ENCODE data around the gene WDR75. TPM values are rescaled to one million over a fixed set of nuclear protein-coding genes. Genes with fewer than 3 reads are reported as not detected.

The WDR75 gene
- total and polyA plus RNA-seq, 9 of the 15 experiments (the other 6 are each of a cell fraction or from before 2014, with no cell fraction given): 50.9 to 111 (median 76.4) TPM

GRCh38 chr2:189440947-189441708, at the start of gene WDR75 (continued):
- TF ChIP-seq RERE (CRISPR knock-in tag; IDR thresholded peaks at IDR 0.05; ENCODE audit: borderline replicate concordance) (no peak), RBFOX2 (IDR thresholded peaks at IDR 0.05; ENCODE audit: low read depth, low read length) (peak; percentile 96), PHF20 (IDR thresholded peaks at IDR 0.05; ENCODE audit: partially characterized antibody) (peak; percentile 92), ZNF584 (CRISPR knock-in tag; IDR thresholded peaks at IDR 0.05; ENCODE audit: low read depth) (no peak), ARID1B (IDR thresholded peaks at IDR 0.05) (no peak), NCOA4 (IDR thresholded peaks at IDR 0.05; ENCODE audit: partially characterized antibody) (no peak), ZNF253 (CRISPR knock-in tag; conservative IDR thresholded peaks at IDR 0.05) (no peak), HDAC3 (IDR thresholded peaks at IDR 0.05; ENCODE audit: borderline replicate concordance, partially characterized antibody) (no peak), ZSCAN32 (CRISPR knock-in tag; IDR thresholded peaks at IDR 0.05) (no peak), ZNF184 (CRISPR knock-in tag; IDR thresholded peaks at IDR 0.05) (no peak), ZNF444 (CRISPR knock-in tag; IDR thresholded peaks at IDR 0.05) (no peak), ZNF175 (CRISPR knock-in tag; IDR thresholded peaks at IDR 0.05; ENCODE audit: low read depth) (no peak), ARID2 (IDR thresholded peaks at IDR 0.05) (no peak), ZNF830 (CRISPR knock-in tag; IDR thresholded peaks at IDR 0.05) (no peak), MYC (IDR thresholded peaks at IDR 0.05; ENCODE audit: low read depth, low read length) (peak; percentile 79), MYC (CRISPR knock-in tag; IDR thresholded peaks at IDR 0.05; ENCODE audit: borderline replicate concordance, low read depth) (no peak), XRCC5 (IDR thresholded peaks at IDR 0.05; ENCODE audit: low read depth, low read length) (no peak), CBFA2T2 (conservative IDR thresholded peaks at IDR 0.05) (peak; percentile 93), KAT8 (IDR thresholded peaks at IDR 0.05; ENCODE audit: low read depth) (no peak)
- TF ChIP-seq, protein P1, sequence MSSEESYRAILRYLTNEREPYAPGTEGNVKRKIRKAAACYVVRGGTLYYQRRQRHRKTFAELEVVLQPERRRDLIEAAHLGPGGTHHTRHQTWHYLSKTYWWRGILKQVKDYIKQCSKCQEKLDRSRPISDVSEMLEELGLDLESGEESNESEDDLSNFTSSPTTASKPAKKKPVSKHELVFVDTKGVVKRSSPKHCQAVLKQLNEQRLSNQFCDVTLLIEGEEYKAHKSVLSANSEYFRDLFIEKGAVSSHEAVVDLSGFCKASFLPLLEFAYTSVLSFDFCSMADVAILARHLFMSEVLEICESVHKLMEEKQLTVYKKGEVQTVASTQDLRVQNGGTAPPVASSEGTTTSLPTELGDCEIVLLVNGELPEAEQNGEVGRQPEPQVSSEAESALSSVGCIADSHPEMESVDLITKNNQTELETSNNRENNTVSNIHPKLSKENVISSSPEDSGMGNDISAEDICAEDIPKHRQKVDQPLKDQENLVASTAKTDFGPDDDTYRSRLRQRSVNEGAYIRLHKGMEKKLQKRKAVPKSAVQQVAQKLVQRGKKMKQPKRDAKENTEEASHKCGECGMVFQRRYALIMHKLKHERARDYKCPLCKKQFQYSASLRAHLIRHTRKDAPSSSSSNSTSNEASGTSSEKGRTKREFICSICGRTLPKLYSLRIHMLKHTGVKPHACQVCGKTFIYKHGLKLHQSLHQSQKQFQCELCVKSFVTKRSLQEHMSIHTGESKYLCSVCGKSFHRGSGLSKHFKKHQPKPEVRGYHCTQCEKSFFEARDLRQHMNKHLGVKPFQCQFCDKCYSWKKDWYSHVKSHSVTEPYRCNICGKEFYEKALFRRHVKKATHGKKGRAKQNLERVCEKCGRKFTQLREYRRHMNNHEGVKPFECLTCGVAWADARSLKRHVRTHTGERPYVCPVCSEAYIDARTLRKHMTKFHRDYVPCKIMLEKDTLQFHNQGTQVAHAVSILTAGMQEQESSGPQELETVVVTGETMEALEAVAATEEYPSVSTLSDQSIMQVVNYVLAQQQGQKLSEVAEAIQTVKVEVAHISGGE (CRISPR knock-in tag; IDR thresholded peaks at IDR 0.05): peak in 1 of 3 experiments; percentile 55; a peak in 1 of 6 replicates
